ENCODE data around the gene KCNJ2. TPM values are rescaled to one million over a fixed set of nuclear protein-coding genes. Genes with fewer than 3 reads are reported as not detected.

The KCNJ2 gene
- polyA plus RNA-seq, 1 donor (not counting 4 experiments of a cell fraction or from before 2014, with no cell fraction given) = 0.12 TPM

DNA sequence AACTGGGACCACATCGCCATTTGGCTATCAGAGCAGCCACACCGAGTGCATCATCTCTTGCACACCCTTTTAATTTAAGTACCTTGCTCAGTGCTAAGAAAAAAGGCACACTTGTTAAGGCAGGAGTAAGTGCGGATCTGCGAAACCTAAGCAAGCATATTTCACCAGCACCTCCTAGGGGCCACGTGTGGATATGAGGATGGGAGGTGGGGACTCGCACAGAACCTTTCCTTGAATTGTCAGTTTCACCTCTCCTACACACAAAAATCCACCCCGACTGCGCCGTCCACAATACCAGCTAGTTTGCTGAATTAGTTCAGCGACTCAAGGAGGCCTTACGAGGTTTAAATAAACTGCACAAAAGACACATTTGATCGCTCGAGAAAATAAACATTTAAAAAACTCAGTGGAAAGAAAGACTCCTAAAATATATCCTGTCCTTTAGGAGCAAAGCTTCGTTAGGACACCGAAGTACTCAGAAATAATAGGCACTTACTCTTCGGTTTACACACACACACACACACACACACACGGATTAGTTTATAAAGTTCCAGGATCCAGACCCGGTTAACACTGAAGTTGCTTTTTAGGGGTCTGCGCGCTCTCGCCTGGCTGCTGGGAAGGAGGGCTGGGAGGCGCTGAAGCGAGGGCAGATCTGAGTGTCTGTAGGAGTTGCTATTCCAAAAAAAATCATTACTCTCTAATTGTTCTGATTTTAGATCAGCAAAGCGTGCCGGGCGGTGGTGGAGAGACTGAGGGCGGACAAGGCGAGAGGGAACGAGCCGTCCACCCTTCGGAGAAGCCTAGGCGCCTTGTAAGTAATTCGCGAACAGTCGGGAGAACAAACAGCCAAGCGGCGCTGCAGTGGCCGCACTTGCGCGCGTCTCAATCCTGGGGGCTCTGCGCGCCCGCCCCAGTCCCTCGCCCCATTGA lies 1.0 kb upstream of the KCNJ2 start:
- Histone ChIP-seq H3K79me2 (ENCODE audit: control insufficient read depth, insufficient read depth, low read length) (no peaks in the 10 kb centered on the region), H3K27me3 (ENCODE audit: control insufficient read depth, extremely low read depth, insufficient read depth, low read length) (peaks cover 10% of the 10 kb centered on the region), H4K20me1 (ENCODE audit: control insufficient read depth, extremely low read depth, insufficient read depth, low read length) (no peaks in the 10 kb centered on the region), H3K9me3 (ENCODE audit: control insufficient read depth, low read depth, low read length) (no peaks in the 10 kb centered on the region), H2AFZ (ENCODE audit: control insufficient read depth, low read length) (peak overlapping the region; percentile 61), H3K9me1 (ENCODE audit: control insufficient read depth, extremely low read depth, insufficient read depth, low read length) (no peaks in the 10 kb centered on the region), H3K4me3 (ENCODE audit: control insufficient read depth in 2 of 3, extremely low read depth in 1 of 3, insufficient read depth in 2 of 3, low read depth in 1 of 3, low read length in 3 of 3) (peak overlapping the region; percentile 57 to 65 (median 61)), H3K4me2 (ENCODE audit: control insufficient read depth, extremely low read depth, insufficient read depth, low read depth, low read length) (peak overlapping the region; percentile 94), H3K4me1 (ENCODE audit: control insufficient read depth, extremely low read depth, insufficient read depth, low read length) (peaks cover 16% of the 10 kb centered on the region), H3K36me3 (ENCODE audit: control insufficient read depth in 2 of 2, extremely low read depth in 1 of 2, insufficient read depth in 2 of 2, low read length in 2 of 2) (no peaks in the 10 kb centered on the region), H3K27ac (ENCODE audit: control insufficient read depth, insufficient read depth, low read length) (no peak overlapping the region), H3K9ac (ENCODE audit: control insufficient read depth, extremely low read depth, insufficient read depth, low read length) (peak overlapping the region; percentile 24)
- FAIRE-seq (peak; percentile 91), DNase-seq (ENCODE audit: low read depth, low spot score) (no peak)
- dilution Hi-C loops (cut with MboI; ENCODE audit: extremely low pct_ligation_motif_present, low sequenced_read_pairs) = no loop called here
- TF ChIP-seq CTCF (optimal IDR thresholded peaks at IDR 0.05 in 1 of 3, IDR thresholded peaks at IDR 0.05 in 1 of 3, conservative IDR thresholded peaks at IDR 0.05 in 1 of 3; ENCODE audit: extremely low read depth in 1 of 3, insufficient read depth in 2 of 3, low read length in 3 of 3) (peak; percentile 80 to 90 (median 88)), EZH2 (IDR thresholded peaks at IDR 0.05; ENCODE audit: low read length) (no peak)

DNA sequence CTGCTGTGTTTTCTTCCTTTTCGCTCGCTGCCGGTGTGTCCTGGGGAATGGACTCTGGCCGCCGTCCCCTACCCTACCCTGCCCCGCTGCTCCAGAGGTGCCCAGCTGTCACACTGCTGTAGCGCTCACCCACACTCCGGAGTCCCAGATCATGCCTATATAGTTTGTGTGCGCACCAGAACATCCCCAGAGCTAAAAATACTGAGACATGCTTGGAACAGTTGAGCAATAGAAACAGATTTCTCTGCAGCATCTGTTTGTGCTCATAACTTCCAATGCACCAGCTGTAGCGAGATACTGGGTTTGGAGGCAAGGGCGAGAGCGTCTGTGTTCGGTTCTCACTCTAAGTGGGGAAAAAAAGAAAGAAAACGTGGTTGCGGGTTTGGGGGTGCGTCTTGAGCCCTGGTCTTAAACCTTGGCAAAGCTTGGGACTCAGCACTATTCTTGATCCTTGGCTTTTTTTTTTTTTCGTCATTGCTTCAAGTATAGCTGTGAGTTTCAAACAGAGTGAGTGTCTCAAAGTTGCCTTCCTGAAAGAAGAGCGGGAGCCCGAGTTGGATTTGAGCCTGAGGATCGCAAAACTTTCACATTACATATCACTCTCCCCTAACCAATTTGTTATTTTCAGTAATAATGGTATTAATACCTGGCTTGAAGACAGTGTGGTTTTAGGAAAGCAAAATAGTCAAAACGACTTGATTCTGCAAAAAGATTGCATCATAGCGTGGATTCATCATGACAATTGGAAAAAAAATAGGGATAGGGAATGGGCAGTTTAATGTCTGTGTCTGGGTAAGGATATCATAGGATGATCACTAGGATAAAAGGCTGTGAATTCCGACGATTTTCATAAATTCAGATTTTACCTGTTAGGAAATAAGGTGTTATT lies 621 bp downstream of the KCNJ2 start:
- H4K20me1 ChIP-seq (ENCODE audit: control insufficient read depth, extremely low read depth, insufficient read depth, low read length) = no peaks in the 10 kb centered on the region
- FAIRE-seq (peak; percentile 53), DNase-seq (ENCODE audit: low read depth, low spot score) (no peak)
- H3K27ac ChIP-seq (ENCODE audit: control insufficient read depth, insufficient read depth, low read length) = no peak overlapping the region
- no peaks in the 10 kb centered on the region for H3K9me1 ChIP-seq (ENCODE audit: control insufficient read depth, extremely low read depth, insufficient read depth, low read length)
- H3K36me3 ChIP-seq (ENCODE audit: control insufficient read depth in 2 of 2, extremely low read depth in 1 of 2, insufficient read depth in 2 of 2, low read length in 2 of 2) = no peaks in the 10 kb centered on the region
- peak; percentile 57 for TF ChIP-seq EZH2 (IDR thresholded peaks at IDR 0.05; ENCODE audit: low read length)
- no peak for TF ChIP-seq CTCF (optimal IDR thresholded peaks at IDR 0.05 in 1 of 3, IDR thresholded peaks at IDR 0.05 in 1 of 3, conservative IDR thresholded peaks at IDR 0.05 in 1 of 3; ENCODE audit: extremely low read depth in 1 of 3, insufficient read depth in 2 of 3, low read length in 3 of 3)
- H2AFZ ChIP-seq (ENCODE audit: control insufficient read depth, low read length) = peak overlapping the region; percentile 68
- H3K79me2 ChIP-seq (ENCODE audit: control insufficient read depth, insufficient read depth, low read length) = no peaks in the 10 kb centered on the region
- dilution Hi-C loops (cut with MboI; ENCODE audit: extremely low pct_ligation_motif_present, low sequenced_read_pairs) = no loop called here
- peak overlapping the region; percentile 57 to 65 (median 61) for H3K4me3 ChIP-seq (ENCODE audit: control insufficient read depth in 2 of 3, extremely low read depth in 1 of 3, insufficient read depth in 2 of 3, low read depth in 1 of 3, low read length in 3 of 3)
- H3K4me1 ChIP-seq (ENCODE audit: control insufficient read depth, extremely low read depth, insufficient read depth, low read length) = peaks cover 20% of the 10 kb centered on the region
- peak overlapping the region; percentile 6 for H3K9ac ChIP-seq (ENCODE audit: control insufficient read depth, extremely low read depth, insufficient read depth, low read length)
- no peaks in the 10 kb centered on the region for H3K9me3 ChIP-seq (ENCODE audit: control insufficient read depth, low read depth, low read length)
- H3K4me2 ChIP-seq (ENCODE audit: control insufficient read depth, extremely low read depth, insufficient read depth, low read depth, low read length) = peak overlapping the region; percentile 94
- peaks cover 10% of the 10 kb centered on the region for H3K27me3 ChIP-seq (ENCODE audit: control insufficient read depth, extremely low read depth, insufficient read depth, low read length)
